Gastrocnemius medialis (tissue), 4 donors: ENCODE results near the gene POLR2J3. TPM values are rescaled to one million over a fixed set of nuclear protein-coding genes. Genes with fewer than 3 reads are reported as not detected.
"Not testable (repeated sequence)": the region's sequence is repeated elsewhere in the genome, so short reads cannot be mapped to it uniquely, and the experiment has no call there.

ENCODE experiments used
- ATAC-seq, 2 donors: fragments of 150-250 bp; one replicate each; pipeline ENCODE4 v1.9.1; 2016
- DNase-seq, 2 donors: peaks; one replicate each; pipeline ENCODE4 v3.0.0-alpha.2; 2019
- H3K27ac ChIP-seq, 4 donors: fragments of 200-600 bp; sonication (generic); 1 replicate in 1 of 4; 2 replicates in 3 of 4; pipeline ENCODE4 v1.5.1; 2016 to 2018; ENCODE audit warnings: mild to moderate bottlenecking in 2 of 4, moderate library complexity in 1 of 4
- H3K27me3 ChIP-seq, 3 donors: fragments of 200-600 bp; sonication (generic) in 2 of 3; 1 replicate in 1 of 3; 2 replicates in 2 of 3; pipeline versions ENCODE4 v1.5.1 to v1.6.0; 2016 to 2019; ENCODE audit warnings: mild to moderate bottlenecking in 1 of 3, moderate library complexity in 1 of 3
- H3K36me3 ChIP-seq, 2 donors: fragments of 200-600 bp; sonication (generic) in 1 of 2; one replicate each; pipeline ENCODE4 v1.5.1; 2017 to 2018
- H3K4me1 ChIP-seq, 2 donors: fragments of 200-600 bp; sonication (generic) in 1 of 2; one replicate each; pipeline ENCODE4 v1.5.1; 2016 to 2017; ENCODE audit warnings: mild to moderate bottlenecking in 2 of 2
- H3K4me3 ChIP-seq, 4 donors: fragments of 200-600 bp; sonication (generic) in 3 of 4; 1 replicate in 1 of 4; 2 replicates in 3 of 4; pipeline ENCODE4 v1.5.1; 2016 to 2019; ENCODE audit warnings: mild to moderate bottlenecking in 2 of 4
- H3K9me3 ChIP-seq, 3 donors: fragments of 200-600 bp; sonication (generic) in 2 of 3; 1 replicate in 1 of 3; 2 replicates in 2 of 3; pipeline ENCODE4 v1.5.1; 2016 to 2019
- CTCF ChIP-seq, 5 experiments: fragments of 450-650 bp in 3 of 5; fragments of 200-600 bp in 2 of 5; sonication (generic) in 2 of 5; IDR thresholded peaks in 4 of 5; conservative IDR thresholded peaks in 1 of 5; 1 replicate in 4 of 5; 2 replicates in 1 of 5; pipeline ENCODE4 v1.5.1; 2016 to 2019; ENCODE audit warnings: antibody characterized with exemption in 5 of 5, mild to moderate bottlenecking in 3 of 5, moderate library complexity in 3 of 5
- POLR2A ChIP-seq, 2 donors: fragments of 450-650 bp; IDR thresholded peaks; one replicate each; pipeline ENCODE4 v1.6.1; 2017; ENCODE audit warnings: antibody characterized with exemption in 2 of 2, mild to moderate bottlenecking in 2 of 2, moderate library complexity in 2 of 2
- in situ Hi-C, 4 donors: fragments of 200-750 bp; cut with MboI; loops; one replicate each; pipeline versions ENCODE4 v1.15.0 to v1.8.0; 2017; ENCODE audit warnings: low sequenced_read_pairs in 4 of 4
- intact Hi-C: fragments of 100-400 bp; cut with DNase I; formaldehyde crosslinking; loops from one replicate; pipeline ENCODE4 v1.15.1; 2023; ENCODE audit warnings: low total_unique reads
- total RNA-seq, 4 donors: library from RNA; depleted of rRNA; stranded (reverse); fragments of >200 nt; gene quantifications; one replicate each; pipeline versions ENCODE4 v1.1.0 to v1.2.3, GENCODE V29; 2016

POLR2J3 gene
- total RNA-seq, result 10 to 100 TPM in 2 of 4 donors, 1 to 10 TPM in 2; 1.1 to 17.4 (median 8.5) TPM

DNA sequence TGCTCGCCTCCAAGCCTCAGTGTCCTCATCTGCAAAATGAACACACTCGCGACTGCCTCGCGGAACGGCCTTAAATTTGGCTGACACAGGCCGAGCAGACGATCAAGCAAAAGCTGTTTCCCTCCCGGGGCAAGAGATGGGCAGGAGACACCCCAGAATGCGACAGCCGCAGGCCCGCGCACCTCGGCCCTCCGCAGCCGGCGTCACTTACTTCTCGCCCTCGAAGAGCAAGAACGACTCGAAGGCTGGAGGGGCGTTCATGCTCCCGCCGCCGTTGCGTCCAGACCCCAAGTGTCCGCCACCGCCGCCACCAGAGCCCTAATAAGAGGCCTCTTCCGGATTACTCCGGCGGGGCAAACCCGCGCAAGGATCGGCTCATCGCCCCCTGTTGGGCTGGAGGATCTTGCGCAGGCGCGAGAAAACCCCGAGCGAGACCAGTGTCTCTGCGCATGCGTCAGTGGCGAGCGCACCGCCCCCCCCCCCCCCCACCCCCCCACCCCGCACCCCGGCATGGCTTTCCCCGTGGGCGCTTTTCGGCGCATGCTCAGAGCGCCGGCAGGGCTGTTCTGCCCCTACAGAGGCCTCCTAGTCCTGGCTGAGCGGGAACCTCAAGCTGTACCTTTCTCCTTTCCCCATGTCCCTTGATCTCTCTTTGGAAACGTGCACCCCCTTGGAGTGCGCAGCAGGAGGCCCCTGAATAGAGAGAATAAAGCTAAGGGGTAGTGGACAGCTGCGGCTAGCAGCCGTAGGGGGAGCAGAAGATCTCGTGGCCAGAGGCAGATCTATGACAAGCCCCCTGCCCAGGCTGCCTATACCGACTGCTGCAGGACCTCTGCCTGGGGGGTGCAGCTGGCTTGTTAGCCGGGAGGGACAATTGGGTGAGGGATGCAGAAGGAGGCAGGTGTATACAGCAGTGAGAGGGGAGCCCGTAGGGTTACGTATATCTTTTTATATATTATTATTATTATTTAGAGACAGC is at the start of gene POLR2J3:
POLR2J3 (minus strand) TSS at position 323 of the 979 bp plus-strand sequence; CDS start at position 261, 62 bp downstream.
- H3K27me3 ChIP-seq, in situ Hi-C loops, intact Hi-C loops, H3K9me3 ChIP-seq, H3K4me1 ChIP-seq, H3K36me3 ChIP-seq: not testable (repeated sequence)
- Histone ChIP-seq H3K27ac (peak within 1 kb of the TSS; percentile 82 to 88 (median 84)), H3K4me3 (peak within 1 kb of the TSS; percentile 74 to 99 (median 84))
- peak in 1 of 2 donors; percentile 45 for TF ChIP-seq POLR2A (IDR thresholded peaks at IDR 0.05)
- TF ChIP-seq CTCF (IDR thresholded peaks at IDR 0.05 in 4 of 5, conservative IDR thresholded peaks at IDR 0.05 in 1 of 5), result peak in 4 of 5 experiments; percentile 30 to 68 (median 60)
- ATAC-seq, result peak; percentile 89 to 96
- DNase-seq, result peak; percentile 88 to 98

- DNase-seq, result peak in 1 of 2 donors; percentile 1
- H3K27ac ChIP-seq, H3K27me3 ChIP-seq, in situ Hi-C loops, H3K4me1 ChIP-seq, H3K36me3 ChIP-seq, H3K9me3 ChIP-seq, ATAC-seq, H3K4me3 ChIP-seq, intact Hi-C loops: not testable (repeated sequence)
These were observed 45.7 kb upstream of the POLR2J3 start for GRCh38 chr7:102618122-102618521.

GRCh38 chr7:102616507-102617125 is 44.2 kb upstream of the POLR2J3 start, which contains the start of gene RASA4:
TSS of gene RASA4 (minus strand) at chr7:102616756. CDS start at chr7:102616689, 67 bp downstream.
- in situ Hi-C loops, H3K9me3 ChIP-seq, H3K4me1 ChIP-seq, intact Hi-C loops, H3K36me3 ChIP-seq, H3K27me3 ChIP-seq: not testable (repeated sequence)
- DNase-seq (peak; percentile 46 to 53), ATAC-seq (peak; percentile 15 to 21)
- peak within 1 kb of the TSS; percentile 74 to 85 (median 82) for H3K27ac ChIP-seq
- H3K4me3 ChIP-seq, result peak within 1 kb of the TSS; percentile 45 to 62 (median 59)

DNA sequence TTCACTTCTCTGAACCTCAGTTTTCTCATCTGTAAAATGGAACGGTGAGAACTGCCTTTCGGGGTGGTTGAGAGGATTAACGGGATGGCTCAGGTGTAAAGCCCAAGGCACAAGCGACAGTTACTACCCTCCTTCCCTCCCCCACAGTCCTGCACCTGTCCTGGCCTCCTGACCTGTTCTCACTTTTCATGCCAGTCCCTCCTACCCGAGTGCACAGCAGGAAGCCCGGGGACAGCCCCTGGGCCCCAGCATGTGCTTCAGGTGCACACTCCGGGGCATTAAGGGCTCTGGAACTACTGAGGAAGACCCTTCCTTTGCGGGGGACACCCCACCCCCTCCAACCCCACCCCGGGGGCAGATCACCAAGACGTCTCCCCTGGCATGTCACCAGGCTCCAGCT is 43.5 kb upstream of the POLR2J3 start:
- H3K9me3 ChIP-seq, DNase-seq, in situ Hi-C loops, H3K4me1 ChIP-seq, H3K4me3 ChIP-seq, H3K27me3 ChIP-seq, H3K27ac ChIP-seq, intact Hi-C loops, H3K36me3 ChIP-seq: not testable (repeated sequence)
- peak; percentile 26 to 45 for ATAC-seq

GRCh38 chr7:102614873-102615272 is 42.5 kb upstream of the POLR2J3 start:
- H3K27me3 ChIP-seq, DNase-seq, intact Hi-C loops, in situ Hi-C loops, H3K4me1 ChIP-seq, H3K36me3 ChIP-seq, H3K27ac ChIP-seq, H3K9me3 ChIP-seq, H3K4me3 ChIP-seq: not testable (repeated sequence)
- ATAC-seq, result peak; percentile 10

GRCh38 chr7:102614346-102614697 is 41.9 kb upstream of the POLR2J3 start:
- H3K36me3 ChIP-seq, DNase-seq, H3K27ac ChIP-seq, H3K4me3 ChIP-seq, H3K27me3 ChIP-seq, H3K4me1 ChIP-seq, H3K9me3 ChIP-seq, intact Hi-C loops, in situ Hi-C loops: not testable (repeated sequence)
- ATAC-seq, result peak; percentile 47 to 51

DNA sequence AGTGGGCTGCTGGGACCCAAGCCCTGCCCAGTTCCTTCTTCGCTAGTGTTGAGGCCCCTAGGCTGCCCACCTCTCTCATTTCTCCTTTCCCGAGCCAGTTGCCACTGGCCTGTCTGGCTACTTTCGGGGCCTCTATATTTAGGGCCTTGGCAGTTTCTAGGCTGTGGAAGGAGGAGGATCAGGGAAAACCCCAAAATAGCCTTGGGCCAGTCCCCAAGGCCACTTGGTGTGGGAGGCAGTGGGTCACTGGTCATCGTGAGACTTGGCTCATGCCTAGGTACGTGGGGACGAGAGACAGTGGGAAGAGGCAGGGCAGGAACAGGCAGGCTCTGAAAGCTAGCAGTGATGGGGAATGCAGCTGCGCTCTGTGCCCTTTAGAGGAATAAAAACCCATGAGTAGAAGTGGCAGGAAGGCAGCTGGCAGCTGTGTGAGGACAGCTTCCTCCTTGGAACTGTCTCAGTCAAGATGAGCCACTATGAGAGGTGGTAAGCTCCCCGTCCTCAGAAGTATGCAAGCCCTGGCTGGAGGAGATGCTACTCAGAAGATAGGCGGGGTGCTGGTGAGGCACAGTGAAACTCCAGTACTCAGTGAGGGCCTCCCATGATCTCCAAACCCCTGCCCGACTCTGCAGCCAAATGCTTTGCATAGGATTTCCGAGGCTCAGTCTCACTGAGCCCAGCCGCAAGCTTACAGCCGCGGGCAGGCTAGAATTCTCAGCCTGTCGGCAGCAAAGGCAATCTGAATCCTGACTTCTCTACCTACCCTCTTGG is 41.4 kb upstream of the POLR2J3 start:
- H3K36me3 ChIP-seq, H3K4me3 ChIP-seq, intact Hi-C loops, H3K9me3 ChIP-seq, H3K27me3 ChIP-seq, in situ Hi-C loops, H3K4me1 ChIP-seq: not testable (repeated sequence)
- ATAC-seq, result peak; percentile 25 to 44
- H3K27ac ChIP-seq, result peak overlapping the region; percentile 77 to 87 (median 82)
- peak; percentile 22 to 85 for DNase-seq

DNA sequence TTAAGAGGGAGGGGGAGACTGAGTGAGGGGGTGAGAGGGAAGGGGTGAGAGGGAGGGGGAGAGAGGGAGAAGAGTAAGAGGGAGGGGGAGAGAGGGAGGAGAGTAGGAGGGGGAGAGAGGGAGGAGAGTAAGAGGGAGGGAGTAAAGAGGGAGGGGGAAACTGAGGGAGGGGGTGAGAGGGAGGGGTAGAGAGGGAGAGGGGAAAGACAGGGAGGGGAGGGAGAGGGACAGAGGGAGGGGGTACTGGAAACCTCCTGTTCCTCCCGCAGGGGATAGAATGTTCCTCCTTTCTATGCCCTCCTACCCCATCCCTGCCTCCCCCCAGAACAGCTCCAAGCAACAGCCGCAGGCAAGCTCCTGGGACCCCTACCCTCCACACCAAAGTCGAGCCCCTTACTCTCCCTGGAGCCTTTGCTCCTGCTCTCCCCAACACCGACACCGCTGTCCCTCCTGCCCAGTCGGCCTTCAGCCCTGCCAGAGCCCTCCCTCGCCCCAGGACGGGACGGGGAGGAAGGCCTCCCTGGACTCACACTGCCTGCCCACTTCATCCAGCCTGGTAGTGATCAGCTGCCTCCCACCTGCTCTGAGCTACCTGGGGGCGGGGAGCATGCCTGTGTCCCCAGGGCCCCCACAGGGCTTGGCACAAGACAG is 39.4 kb upstream of the POLR2J3 start:
- intact Hi-C loops, H3K36me3 ChIP-seq, in situ Hi-C loops, H3K27me3 ChIP-seq, H3K4me1 ChIP-seq, H3K9me3 ChIP-seq: not testable (repeated sequence)
- Histone ChIP-seq H3K27ac (peak overlapping the region; percentile 75 to 84 (median 80)), H3K4me3 (peak overlapping the region in 1 of 4 donors; percentile 41)
- peak; percentile 6 to 11 for ATAC-seq
- peak; percentile 28 to 62 for DNase-seq

DNA sequence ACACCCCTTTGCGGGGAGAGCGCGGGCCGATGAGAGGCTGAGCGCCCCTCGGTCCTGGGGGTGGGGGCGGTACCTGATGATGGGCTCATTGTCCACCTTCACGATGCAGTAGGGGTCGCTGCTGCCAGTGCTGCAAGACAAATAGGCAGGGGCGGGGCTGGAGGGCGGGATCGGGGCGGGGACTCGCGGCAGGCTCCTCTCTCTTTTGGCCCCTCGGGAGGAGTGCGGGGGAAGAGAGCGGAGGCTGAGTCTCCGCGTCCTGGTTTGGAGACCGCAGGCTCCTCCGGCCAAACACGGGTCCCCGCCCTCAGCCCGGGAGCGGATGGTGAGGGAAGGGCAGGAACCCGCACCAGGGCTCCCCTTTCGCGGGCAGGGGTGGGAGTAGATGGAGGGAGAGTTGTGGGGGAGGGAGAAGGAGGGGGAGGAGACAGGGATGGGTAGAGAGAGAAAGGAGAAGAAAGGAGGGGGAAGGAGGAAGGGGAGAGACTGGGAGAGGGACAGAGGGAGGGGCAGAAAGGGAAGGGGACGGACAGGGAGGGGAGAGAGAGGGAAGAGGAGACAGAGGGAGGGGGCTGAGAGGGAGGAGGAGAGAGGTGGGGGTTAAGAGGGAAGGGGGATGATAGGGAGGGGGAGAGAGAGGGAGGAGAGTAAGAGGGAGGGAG is 38.8 kb upstream of the POLR2J3 start:
- H3K36me3 ChIP-seq, H3K4me3 ChIP-seq, DNase-seq, in situ Hi-C loops, H3K27me3 ChIP-seq, H3K4me1 ChIP-seq, intact Hi-C loops, H3K27ac ChIP-seq, H3K9me3 ChIP-seq: not testable (repeated sequence)
- ATAC-seq, result peak; percentile 22 to 28
